Activated CD4-positive, alpha-beta T cell treated with anti-CD3 and anti-CD28 coated beads, Interleukin-2, amount 10 ng/mL, durations not matched to agents 24 days and 14 days (primary cell): ENCODE results near the gene CADM1. TPM values are rescaled to one million over a fixed set of nuclear protein-coding genes. Genes with fewer than 3 reads are reported as not detected.
A peak's percentile ranks its signal among the peaks of the same experiment; 100 is the strongest.

ENCODE experiments used
- DNase-seq: peaks from one replicate; pipeline ENCODE4 v3.0.0; 2022
- H3K27ac Mint-ChIP-seq: one replicate; pipeline ENCODE4 v1.8.0; 2022; ENCODE audit warnings: mild to moderate bottlenecking, mixed read lengths
- H3K27me3 Mint-ChIP-seq: one replicate; pipeline ENCODE4 v1.8.0; 2022; ENCODE audit warnings: mixed read lengths
- H3K36me3 Mint-ChIP-seq: one replicate; pipeline ENCODE4 v1.8.0; 2022; ENCODE audit warnings: low read depth, mild to moderate bottlenecking, mixed read lengths
- H3K4me1 Mint-ChIP-seq: one replicate; pipeline ENCODE4 v1.8.0; 2021; ENCODE audit warnings: mixed read lengths
- H3K4me3 Mint-ChIP-seq: one replicate; pipeline ENCODE4 v1.8.0; 2022; ENCODE audit warnings: mild to moderate bottlenecking, moderate library complexity, mixed read lengths
- H3K9me3 Mint-ChIP-seq: one replicate; pipeline ENCODE4 v1.8.0; 2021; ENCODE audit warnings: mixed read lengths
- intact Hi-C: fragments of 100-400 bp; cut with micrococcal nuclease; formaldehyde crosslinking; loops from one replicate; pipeline ENCODE4 v1.15.1; 2023
- total RNA-seq: library from RNA; stranded (reverse); gene quantifications from 2 replicates; pipeline ENCODE4 v1.2.3, GENCODE V29; 2022

CADM1 gene
- total RNA-seq, 1 donor from 2014 or later = 0.72 TPM

DNA sequence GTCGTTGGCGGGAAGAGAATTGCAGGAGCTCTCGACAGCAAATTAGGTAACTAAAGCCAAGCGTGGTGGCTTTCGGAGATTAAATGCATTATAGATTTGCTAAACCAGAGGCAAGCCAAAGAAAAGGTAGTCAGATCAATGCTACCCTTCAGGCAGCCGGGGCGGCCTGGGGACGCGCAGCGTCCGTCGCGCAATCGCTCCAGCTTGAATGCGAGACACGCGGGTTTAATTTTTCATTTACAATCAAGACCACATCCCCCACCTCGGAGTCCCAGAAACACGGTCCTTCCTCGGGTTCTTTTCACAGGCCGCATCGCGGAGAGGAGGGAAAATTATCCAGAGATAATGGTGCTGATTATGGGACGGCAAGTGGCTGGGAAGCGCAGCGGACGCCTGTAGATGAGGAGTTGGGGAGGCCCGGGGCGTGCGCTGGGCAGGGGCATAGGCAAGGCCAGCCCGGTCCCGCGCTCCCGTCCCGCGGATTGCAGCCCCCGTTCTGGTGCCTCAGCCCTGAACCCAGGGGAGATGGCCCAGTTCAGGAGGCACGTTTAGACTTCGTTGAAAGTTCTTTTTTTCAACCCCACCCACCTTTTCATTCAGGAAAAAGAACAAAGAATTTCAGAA, 350.4 kb downstream of the CADM1 start:
- Mint-ChIP-seq H3K36me3 (no peaks in the 10 kb centered on the region), H3K27me3 (no peaks in the 10 kb centered on the region), H3K4me3 (no peak overlapping the region), H3K4me1 (peaks cover 4% of the 10 kb centered on the region), H3K27ac (no peak overlapping the region), H3K9me3 (no peaks in the 10 kb centered on the region)
- intact Hi-C loops = no loop called here
- DNase-seq = no peak

DNA sequence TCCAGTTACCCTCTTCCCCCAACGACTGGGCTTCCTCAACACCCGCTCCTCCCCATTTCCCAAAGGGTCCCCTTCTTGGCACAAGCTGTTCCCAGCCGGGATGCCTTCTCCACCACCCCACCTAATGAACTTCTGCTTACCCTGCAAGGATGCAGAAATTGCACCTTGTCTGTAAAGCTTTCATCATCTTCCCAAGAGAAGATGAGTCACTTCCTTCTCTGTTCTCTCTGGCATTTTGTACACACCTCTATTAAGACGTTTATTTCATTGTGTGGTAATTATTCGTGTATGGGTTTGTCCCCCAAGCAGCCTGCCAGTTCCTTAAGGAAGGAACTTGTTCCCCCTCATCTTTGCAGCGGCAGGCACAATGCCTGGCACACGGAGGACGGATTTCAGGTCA, 351.1 kb downstream of the CADM1 start:
- H3K27ac Mint-ChIP-seq = no peak overlapping the region
- no peaks in the 10 kb centered on the region for H3K27me3 Mint-ChIP-seq
- intact Hi-C loops = no loop called here

DNA sequence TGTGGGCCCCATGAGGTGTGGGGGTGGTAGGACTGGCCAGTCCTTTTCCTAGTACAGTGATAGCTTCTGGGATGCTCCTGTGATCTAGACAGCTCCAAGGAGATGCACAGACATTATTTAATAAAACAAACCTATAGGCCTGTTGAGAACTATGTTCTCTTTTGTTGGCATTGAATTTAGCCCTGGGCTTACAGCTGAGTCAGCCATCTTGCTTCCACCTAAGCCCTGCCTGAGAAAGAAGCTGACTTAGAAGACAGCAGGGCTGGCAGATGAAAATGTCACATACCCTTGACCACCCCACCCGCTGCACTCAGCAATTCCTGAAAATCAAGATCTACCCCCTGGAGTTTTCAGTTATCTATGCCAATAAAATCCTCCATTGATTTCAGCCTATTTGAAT, 353.2 kb downstream of the CADM1 start:
- Mint-ChIP-seq H3K27me3 (no peaks in the 10 kb centered on the region), H3K4me1 (peaks cover 5% of the 10 kb centered on the region), H3K36me3 (no peaks in the 10 kb centered on the region), H3K4me3 (no peak overlapping the region), H3K27ac (no peak overlapping the region), H3K9me3 (peaks cover 8% of the 10 kb centered on the region)
- no peak for DNase-seq
- intact Hi-C loops = no loop called here

More for the DNA sequence above, 351.1 kb downstream of the CADM1 start:
- Mint-ChIP-seq H3K36me3 (no peaks in the 10 kb centered on the region), H3K4me1 (peaks cover 4% of the 10 kb centered on the region), H3K4me3 (no peak overlapping the region), H3K9me3 (no peaks in the 10 kb centered on the region)
- DNase-seq = no peak

DNA sequence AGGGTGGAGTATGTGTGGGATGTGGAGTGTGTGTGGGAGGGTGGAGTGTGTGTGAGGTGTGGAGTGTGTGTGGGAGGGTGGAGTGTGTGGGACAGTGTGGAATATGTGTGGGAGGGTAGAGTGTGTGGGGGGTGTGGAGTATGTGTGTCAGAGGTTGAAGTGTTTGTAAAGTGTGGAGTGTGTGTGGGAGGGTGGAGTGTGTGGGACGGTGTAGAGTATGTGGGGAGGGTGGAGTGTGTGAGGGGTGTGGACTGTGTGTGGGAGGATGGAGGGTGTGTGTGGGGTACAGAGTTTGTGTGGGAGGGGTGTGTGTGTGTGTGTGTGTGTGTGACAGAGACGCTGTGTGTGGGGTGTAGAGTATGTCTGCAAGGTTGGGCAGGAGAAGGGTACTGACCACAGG, 355.5 kb downstream of the CADM1 start:
- no peaks in the 10 kb centered on the region for H3K36me3 Mint-ChIP-seq
- H3K9me3 Mint-ChIP-seq = peaks cover 8% of the 10 kb centered on the region
- no peaks in the 10 kb centered on the region for H3K27me3 Mint-ChIP-seq
- no peak overlapping the region for H3K4me3 Mint-ChIP-seq
- intact Hi-C loops = no loop called here
- H3K4me1 Mint-ChIP-seq = peaks cover 5% of the 10 kb centered on the region
- DNase-seq = no peak
- H3K27ac Mint-ChIP-seq = no peak overlapping the region

DNA sequence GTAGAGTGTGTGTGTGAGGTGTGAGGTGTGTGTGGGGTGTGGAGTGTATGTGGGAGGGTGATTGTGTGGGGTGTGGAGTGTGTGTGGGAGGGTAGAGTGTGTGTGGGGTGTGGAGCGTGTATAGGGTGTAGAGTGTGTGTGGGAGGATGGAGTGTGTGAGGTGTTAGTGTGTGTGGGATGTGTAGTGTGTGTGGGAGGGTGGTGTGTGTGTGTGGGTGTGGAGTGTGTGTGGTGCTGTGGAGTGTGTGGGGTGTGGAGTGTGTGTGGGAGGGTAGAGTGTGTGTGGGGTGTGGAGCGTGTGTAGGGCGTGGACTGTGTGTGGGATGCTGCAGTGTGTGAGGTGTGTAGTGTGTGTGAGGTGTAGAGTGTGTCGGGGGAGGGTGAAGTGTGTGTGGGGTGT, 356.1 kb downstream of the CADM1 start:
- Mint-ChIP-seq H3K4me1 (peaks cover 3% of the 10 kb centered on the region), H3K27me3 (no peaks in the 10 kb centered on the region), H3K9me3 (peaks cover 8% of the 10 kb centered on the region), H3K4me3 (no peak overlapping the region), H3K27ac (peak overlapping the region; percentile 40), H3K36me3 (no peaks in the 10 kb centered on the region)
- intact Hi-C loops = no loop called here
- no peak for DNase-seq

DNA sequence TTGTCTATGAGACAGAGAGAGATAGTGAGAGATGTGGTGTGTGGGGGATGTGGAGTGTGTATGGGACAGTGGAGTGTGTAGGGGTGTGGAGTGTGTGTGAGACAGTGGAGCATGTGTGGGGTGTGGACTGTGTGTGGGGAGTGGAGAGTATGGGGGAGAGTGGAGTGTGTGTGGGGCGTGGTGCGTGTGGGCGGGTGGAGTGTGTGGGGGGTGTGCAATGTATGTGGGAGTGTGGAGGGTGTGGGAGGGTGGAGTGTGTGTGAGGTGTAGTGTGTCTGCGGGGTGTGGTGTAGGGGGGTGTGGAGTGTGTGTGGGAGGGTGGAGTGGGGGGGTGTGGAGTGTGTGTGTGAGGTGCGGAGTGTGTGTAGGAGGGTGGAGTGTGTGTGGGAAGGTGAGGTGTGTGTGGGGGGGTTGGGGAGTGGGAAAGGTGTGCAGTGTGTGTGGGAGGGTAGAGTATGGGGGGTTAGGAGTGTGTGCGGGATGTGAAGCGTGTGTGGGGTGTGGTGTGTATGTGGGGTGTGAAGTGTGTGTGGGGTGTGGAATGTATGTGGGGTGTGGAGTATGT, 356.9 kb downstream of the CADM1 start:
- Mint-ChIP-seq H3K27me3 (no peaks in the 10 kb centered on the region), H3K36me3 (no peaks in the 10 kb centered on the region), H3K27ac (no peak overlapping the region), H3K4me1 (peaks cover 2% of the 10 kb centered on the region), H3K4me3 (no peak overlapping the region), H3K9me3 (peaks cover 8% of the 10 kb centered on the region)
- no peak for DNase-seq
- intact Hi-C loops = no loop called here

DNA sequence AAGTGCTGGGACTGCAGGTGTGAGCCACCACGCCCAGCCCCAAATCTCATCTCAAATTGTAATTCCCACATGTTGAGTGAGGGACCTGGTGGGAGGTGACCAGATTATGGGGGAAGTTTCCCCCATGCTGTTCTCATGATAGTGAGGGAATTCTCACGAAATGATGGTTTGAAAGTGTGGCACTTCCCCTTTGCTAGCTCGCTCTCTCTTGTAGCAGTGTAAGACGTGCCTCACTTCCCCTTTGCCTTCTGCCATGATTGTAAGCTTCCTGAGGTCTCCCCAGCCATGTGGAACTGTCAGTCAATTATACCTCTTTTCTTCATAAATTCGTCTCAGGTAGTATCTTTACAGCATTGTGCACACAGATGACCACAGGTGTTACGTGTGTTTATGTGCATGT, 357.8 kb downstream of the CADM1 start:
- peaks cover 2% of the 10 kb centered on the region for H3K4me1 Mint-ChIP-seq
- no peak for DNase-seq
- H3K9me3 Mint-ChIP-seq = peaks cover 8% of the 10 kb centered on the region
- no peak overlapping the region for H3K4me3 Mint-ChIP-seq
- H3K27ac Mint-ChIP-seq = peak overlapping the region; percentile 48
- no peaks in the 10 kb centered on the region for H3K36me3 Mint-ChIP-seq
- intact Hi-C loops = no loop called here
- H3K27me3 Mint-ChIP-seq = no peaks in the 10 kb centered on the region

DNA sequence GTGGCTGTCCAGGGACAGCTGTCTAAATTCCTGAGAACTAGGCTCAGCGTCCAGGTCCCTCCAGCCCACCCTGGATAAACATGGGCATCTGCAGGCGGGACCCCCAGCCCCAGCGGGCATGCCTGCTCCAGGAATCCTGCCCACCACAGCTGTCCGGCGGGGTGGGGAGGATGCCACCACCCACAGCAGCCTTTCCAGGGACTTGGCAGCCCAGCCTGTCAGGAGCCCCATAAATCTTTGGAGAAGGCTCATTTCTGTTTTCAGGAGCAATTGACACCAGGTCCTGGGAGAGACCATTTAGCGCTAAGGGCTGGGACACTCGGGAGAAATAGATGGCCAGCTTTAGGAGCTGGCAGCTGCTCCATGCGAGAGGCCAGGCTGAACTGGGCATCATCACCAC, 358.9 kb downstream of the CADM1 start:
- no peak for DNase-seq
- Mint-ChIP-seq H3K27ac (no peak overlapping the region), H3K9me3 (peaks cover 8% of the 10 kb centered on the region), H3K36me3 (no peaks in the 10 kb centered on the region), H3K4me1 (peaks cover 2% of the 10 kb centered on the region), H3K4me3 (no peak overlapping the region), H3K27me3 (peaks cover 2% of the 10 kb centered on the region)
- intact Hi-C loops = no loop called here

DNA sequence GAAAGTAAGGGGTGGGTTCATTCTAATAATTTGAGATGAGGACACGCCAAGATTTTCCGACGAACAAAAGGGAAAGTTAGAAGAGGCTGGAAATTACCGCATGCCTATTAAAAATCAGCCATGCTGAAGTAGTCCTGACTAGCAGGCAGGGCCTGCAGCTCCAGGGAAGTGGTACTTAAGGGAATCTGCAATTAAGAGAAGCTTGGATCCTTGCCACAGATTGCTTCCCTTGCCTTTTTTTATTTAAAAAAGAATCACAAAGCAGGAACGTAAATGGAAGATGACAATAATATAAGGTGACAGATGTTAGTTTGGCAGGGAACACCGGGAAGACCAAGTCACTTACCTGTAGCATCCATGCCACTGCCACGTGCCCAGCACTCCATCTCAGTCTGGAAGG, 359.3 kb downstream of the CADM1 start:
- no peak overlapping the region for H3K4me3 Mint-ChIP-seq
- peaks cover 2% of the 10 kb centered on the region for H3K4me1 Mint-ChIP-seq
- no peak for DNase-seq
- H3K9me3 Mint-ChIP-seq = peaks cover 8% of the 10 kb centered on the region
- no peaks in the 10 kb centered on the region for H3K36me3 Mint-ChIP-seq
- H3K27ac Mint-ChIP-seq = no peak overlapping the region
- intact Hi-C loops = no loop called here
- H3K27me3 Mint-ChIP-seq = peaks cover 2% of the 10 kb centered on the region

DNA sequence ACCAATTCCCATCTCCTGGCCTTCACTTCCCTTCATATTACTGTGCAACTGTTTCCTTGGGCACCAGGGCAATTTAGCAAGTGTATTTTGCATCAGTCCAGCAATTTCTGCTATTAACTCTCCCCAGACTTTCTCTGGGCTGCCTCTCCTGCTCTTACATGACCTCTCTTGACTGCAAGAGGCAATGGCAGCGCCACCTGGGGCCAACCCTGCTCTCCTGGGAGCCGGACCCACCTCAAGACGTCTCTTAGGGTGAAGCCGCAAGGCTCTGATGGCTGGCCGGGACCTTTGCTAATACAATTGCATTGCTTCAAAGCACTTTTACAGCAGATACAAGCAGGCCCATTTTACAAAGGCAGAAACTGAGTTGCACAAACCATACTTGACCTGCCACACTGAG, 360.2 kb downstream of the CADM1 start:
- peaks cover 2% of the 10 kb centered on the region for H3K4me1 Mint-ChIP-seq
- H3K4me3 Mint-ChIP-seq = no peak overlapping the region
- no peak for DNase-seq
- H3K27me3 Mint-ChIP-seq = peaks cover 2% of the 10 kb centered on the region
- H3K36me3 Mint-ChIP-seq = no peaks in the 10 kb centered on the region
- intact Hi-C loops = no loop called here
- peaks cover 8% of the 10 kb centered on the region for H3K9me3 Mint-ChIP-seq
- no peak overlapping the region for H3K27ac Mint-ChIP-seq

DNA sequence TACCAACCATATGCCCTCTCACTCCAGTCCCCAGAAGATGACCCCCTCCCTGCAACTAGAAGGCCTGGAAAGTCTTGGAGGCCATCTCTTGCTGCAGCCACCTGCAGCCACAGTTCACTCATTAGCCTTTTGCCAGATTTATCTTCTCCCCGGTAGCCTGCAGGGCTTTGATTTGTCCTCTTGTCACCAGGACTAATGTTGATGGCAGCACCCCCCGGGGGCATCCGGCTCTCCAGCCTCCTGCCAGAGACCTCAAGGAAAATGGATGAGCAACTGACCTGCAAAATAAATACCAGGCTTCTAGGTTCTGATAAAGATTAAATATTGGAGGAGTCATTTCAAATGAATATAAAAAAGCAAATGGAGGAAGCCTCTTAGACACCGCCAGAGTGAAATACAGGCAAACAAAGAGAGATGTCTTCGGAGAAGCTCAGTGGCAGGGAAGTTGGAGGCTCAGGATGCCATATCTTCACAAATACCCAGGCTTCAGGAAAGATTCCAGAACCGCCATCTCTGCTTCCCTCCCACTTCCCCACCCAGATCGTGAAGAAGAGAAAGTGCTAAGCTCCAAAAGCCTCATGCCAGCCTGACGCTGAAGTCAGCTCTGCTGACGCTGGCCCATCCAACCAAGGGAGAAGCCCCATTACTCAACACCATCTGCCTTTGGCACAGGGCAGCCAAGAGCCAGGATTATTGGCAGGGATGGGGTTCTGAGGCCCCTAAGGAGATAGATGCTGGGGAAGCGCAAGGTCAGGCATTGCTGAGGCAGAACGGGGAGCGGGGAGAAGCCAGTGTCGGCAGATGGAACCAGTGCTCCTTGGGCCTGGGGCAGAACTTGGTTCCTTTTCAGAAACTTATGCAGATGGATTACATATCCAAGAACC, 362.7 kb downstream of the CADM1 start:
- intact Hi-C loops = no loop called here
- H3K27ac Mint-ChIP-seq = no peak overlapping the region
- no peak for DNase-seq
- no peaks in the 10 kb centered on the region for H3K36me3 Mint-ChIP-seq
- H3K4me1 Mint-ChIP-seq = no peaks in the 10 kb centered on the region
- H3K27me3 Mint-ChIP-seq = peaks cover 2% of the 10 kb centered on the region
- peaks cover under 1% of the 10 kb centered on the region for H3K9me3 Mint-ChIP-seq
- H3K4me3 Mint-ChIP-seq = no peak overlapping the region

DNA sequence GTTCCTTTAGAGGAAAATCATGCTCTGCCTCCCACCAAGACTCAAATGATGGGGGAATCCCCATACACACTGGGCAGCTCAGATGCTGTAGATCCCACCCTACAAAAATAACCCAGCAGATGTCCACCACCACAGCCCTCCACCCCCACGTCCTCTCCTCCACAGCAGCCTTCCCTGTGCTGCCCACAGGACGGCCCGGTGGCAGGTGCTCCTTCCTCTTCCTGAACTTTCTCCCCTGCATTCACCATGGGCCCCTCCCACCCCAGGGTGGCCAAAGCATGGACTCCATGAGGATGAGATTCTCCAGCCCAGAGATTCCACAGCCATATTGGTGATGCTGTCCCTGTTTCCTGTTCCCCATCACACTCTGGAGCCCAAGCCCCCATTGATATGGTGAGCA, 368.3 kb downstream of the CADM1 start:
- intact Hi-C loops = no loop called here
- H3K27ac Mint-ChIP-seq = no peak overlapping the region
- no peaks in the 10 kb centered on the region for H3K4me1 Mint-ChIP-seq
- DNase-seq = no peak
- no peak overlapping the region for H3K4me3 Mint-ChIP-seq
- H3K9me3 Mint-ChIP-seq = no peaks in the 10 kb centered on the region
- peaks cover under 1% of the 10 kb centered on the region for H3K27me3 Mint-ChIP-seq
- no peaks in the 10 kb centered on the region for H3K36me3 Mint-ChIP-seq

DNA sequence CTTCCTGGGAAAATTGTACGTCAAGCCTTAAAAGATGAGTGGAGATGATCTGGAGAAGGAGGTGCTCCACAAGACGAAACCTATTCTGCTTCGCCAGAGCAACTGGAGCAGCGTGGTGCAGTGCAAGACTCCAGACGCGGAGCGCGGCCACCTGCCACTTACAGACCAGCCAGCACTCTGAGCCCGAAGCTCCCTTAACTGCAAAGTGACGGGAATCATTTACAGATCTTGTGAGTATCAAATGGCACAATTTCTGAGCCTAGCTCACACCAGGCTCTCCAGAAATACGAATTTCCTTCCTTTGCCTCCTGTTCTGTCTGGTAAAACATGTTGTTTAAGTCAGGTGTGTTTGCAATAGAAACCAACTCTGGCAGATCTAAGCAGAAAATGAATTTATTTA, 369.3 kb downstream of the CADM1 start:
- Mint-ChIP-seq H3K4me3 (no peak overlapping the region), H3K9me3 (no peaks in the 10 kb centered on the region)
- intact Hi-C loops = no loop called here

DNA sequence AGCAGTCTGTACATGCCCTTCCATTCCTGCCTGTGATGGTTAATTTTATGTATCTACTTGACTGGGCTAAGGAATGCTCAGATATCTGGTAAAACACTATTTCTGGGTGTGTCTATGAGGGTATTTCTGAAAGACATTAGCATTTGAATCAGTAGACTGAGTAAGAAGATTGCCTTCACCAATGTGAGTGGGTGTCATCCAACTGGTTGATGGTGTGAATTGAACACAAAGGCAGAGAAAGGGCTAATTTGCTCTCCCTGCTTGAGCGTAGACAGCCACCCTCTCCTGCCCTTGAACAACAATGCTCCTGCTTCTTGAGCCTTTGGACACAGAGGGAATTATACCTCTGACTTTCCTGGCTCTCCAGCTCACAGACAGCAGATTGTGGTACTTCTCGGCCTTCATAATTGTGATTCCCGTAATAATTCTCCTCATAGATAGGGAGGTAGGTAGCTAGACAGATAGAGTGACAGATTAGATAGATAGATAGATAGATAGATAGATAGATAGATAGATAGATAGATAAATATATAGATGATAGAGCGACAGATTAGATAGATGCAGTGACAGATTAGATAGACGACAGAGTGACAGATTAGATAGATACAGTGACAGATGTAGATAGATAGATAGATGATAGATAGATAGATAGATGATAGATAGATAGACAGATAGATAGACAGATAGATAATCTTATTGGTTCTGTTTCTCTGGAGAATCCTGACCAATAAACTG, 370.6 kb downstream of the CADM1 start:
- no peaks in the 10 kb centered on the region for H3K4me1 Mint-ChIP-seq
- no peaks in the 10 kb centered on the region for H3K27me3 Mint-ChIP-seq
- no peak overlapping the region for H3K4me3 Mint-ChIP-seq
- H3K9me3 Mint-ChIP-seq = no peaks in the 10 kb centered on the region
- no peak overlapping the region for H3K27ac Mint-ChIP-seq
- no peak for DNase-seq
- intact Hi-C loops = no loop called here
- H3K36me3 Mint-ChIP-seq = no peaks in the 10 kb centered on the region

More for the DNA sequence above, 369.3 kb downstream of the CADM1 start:
- Mint-ChIP-seq H3K4me1 (no peaks in the 10 kb centered on the region), H3K27ac (no peak overlapping the region), H3K27me3 (no peaks in the 10 kb centered on the region), H3K36me3 (no peaks in the 10 kb centered on the region)
- DNase-seq = no peak
